Caco-2 (cell line): ENCODE results near the gene DTX3. TPM values are rescaled to one million over a fixed set of nuclear protein-coding genes. Genes with fewer than 3 reads are reported as not detected.

Source experiments
- BruUV-seq: library from RNA; stranded (reverse); fragments of 400-500 nt; replicated peaks from 2 replicates; lab custom pipeline; 2021; lab: Mats Ljungman, UMichigan
- CTCF ChIA-PET: fragments of 300-600 bp; sonication (Branson Sonifier 250); formaldehyde crosslinking; loops from one replicate; lab custom pipeline; 2022; ENCODE audit warnings: antibody characterized with exemption; lab: Charles Lee
- POLR2A ChIA-PET: fragments of 300-600 bp; sonication (Branson Sonifier 250); formaldehyde crosslinking; loops from one replicate; lab custom pipeline; 2022; ENCODE audit warnings: antibody characterized with exemption; lab: Charles Lee
- DNase-seq, 2 experiments: peaks; one replicate each; pipeline versions ENCODE4 v3.0.0 to v3.0.0-alpha.2; 2020 to 2022
- H3K27me3 ChIP-seq: replicated peaks from 2 replicates; pipeline ENCODE4 v1.6.0; 2011; ENCODE audit warnings: low read length; ENCODE audit not compliant: control insufficient read depth, insufficient read depth
- H3K36me3 ChIP-seq: 2 replicates; pipeline ENCODE4 v1.5.1; 2011; ENCODE audit warnings: low read length; ENCODE audit not compliant: control insufficient read depth, insufficient read depth
- H3K4me1 ChIP-seq: fragments of 250-450 bp; sonication (Bioruptor Pico); 2 replicates; pipeline ENCODE4 v1.5.1; 2020; ENCODE audit warnings: mild to moderate bottlenecking
- H3K4me3 ChIP-seq: 2 replicates; pipeline ENCODE4 v1.5.1; 2011; ENCODE audit warnings: low read depth, mild to moderate bottlenecking, control low read depth, low read length
- H3K9me3 ChIP-seq: fragments of 250-450 bp; sonication (Bioruptor Pico); 2 replicates; pipeline ENCODE4 v1.5.1; 2020; ENCODE audit warnings: mild to moderate bottlenecking, moderate library complexity
- H3K27ac Mint-ChIP-seq: one replicate; pipeline ENCODE4 v1.8.0; 2022; ENCODE audit warnings: mixed read lengths; ENCODE audit not compliant: unreplicated experiment
- H3K27me3 Mint-ChIP-seq: one replicate; pipeline ENCODE4 v1.8.0; 2022; ENCODE audit warnings: mixed read lengths; ENCODE audit not compliant: insufficient read depth, unreplicated experiment
- H3K36me3 Mint-ChIP-seq: one replicate; pipeline ENCODE4 v1.8.0; 2022; ENCODE audit warnings: mild to moderate bottlenecking, mixed read lengths; ENCODE audit not compliant: insufficient read depth, unreplicated experiment
- H3K4me1 Mint-ChIP-seq: one replicate; pipeline ENCODE4 v1.8.0; 2022; ENCODE audit warnings: low read depth, mixed read lengths; ENCODE audit not compliant: unreplicated experiment
- H3K4me3 Mint-ChIP-seq: one replicate; pipeline ENCODE4 v1.8.0; 2022; ENCODE audit warnings: mild to moderate bottlenecking, moderate library complexity, mixed read lengths; ENCODE audit not compliant: unreplicated experiment
- H3K9me3 Mint-ChIP-seq: one replicate; pipeline ENCODE4 v1.8.0; 2022; ENCODE audit warnings: mixed read lengths; ENCODE audit not compliant: unreplicated experiment
- intact Hi-C: fragments of 100-400 bp; cut with micrococcal nuclease; formaldehyde crosslinking; loops from one replicate; pipeline ENCODE4 v1.10.0; 2022; ENCODE audit not compliant: unreplicated experiment
- total RNA-seq: library from RNA; stranded (reverse); gene quantifications from 2 replicates; pipeline ENCODE4 v1.2.3, GENCODE V29; 2022
- TF ChIP-seq, protein P1 (sequence below), 2 experiments: fragments of 200-600 bp in 1 of 2; IDR thresholded peaks; 1 replicate in 1 of 2; 2 replicates in 1 of 2; pipeline versions ENCODE4 v1.5.1 to v1.8.0; 2011 to 2022; ENCODE audit warnings: antibody characterized with exemption in 1 of 2, control low read depth in 1 of 2, inconsistent platforms in 1 of 2, low read depth in 1 of 2, low read length in 1 of 2, mild to moderate bottlenecking in 1 of 2, moderate library complexity in 1 of 2; ENCODE audit not compliant: insufficient read depth in 1 of 2, severe bottlenecking in 1 of 2, unreplicated experiment in 1 of 2

The DTX3 gene
- total RNA-seq, 1 experiment from 2014 or later: 20.4 TPM

- no peaks in the 10 kb centered on the region for H3K9me3 ChIP-seq
- CTCF ChIA-PET: interaction anchor here (0.8 to 3.0 kb wide), 4 partner anchors 12 to 41 kb away, joined by 3 to 20 read pairs (median 6); partner anchors contain the start of gene B4GALNT1
- peaks cover 26% of the 10 kb centered on the region for H3K27me3 Mint-ChIP-seq
- H3K4me3 Mint-ChIP-seq: peak overlapping the region; percentile 75
- TF ChIP-seq, protein P1, sequence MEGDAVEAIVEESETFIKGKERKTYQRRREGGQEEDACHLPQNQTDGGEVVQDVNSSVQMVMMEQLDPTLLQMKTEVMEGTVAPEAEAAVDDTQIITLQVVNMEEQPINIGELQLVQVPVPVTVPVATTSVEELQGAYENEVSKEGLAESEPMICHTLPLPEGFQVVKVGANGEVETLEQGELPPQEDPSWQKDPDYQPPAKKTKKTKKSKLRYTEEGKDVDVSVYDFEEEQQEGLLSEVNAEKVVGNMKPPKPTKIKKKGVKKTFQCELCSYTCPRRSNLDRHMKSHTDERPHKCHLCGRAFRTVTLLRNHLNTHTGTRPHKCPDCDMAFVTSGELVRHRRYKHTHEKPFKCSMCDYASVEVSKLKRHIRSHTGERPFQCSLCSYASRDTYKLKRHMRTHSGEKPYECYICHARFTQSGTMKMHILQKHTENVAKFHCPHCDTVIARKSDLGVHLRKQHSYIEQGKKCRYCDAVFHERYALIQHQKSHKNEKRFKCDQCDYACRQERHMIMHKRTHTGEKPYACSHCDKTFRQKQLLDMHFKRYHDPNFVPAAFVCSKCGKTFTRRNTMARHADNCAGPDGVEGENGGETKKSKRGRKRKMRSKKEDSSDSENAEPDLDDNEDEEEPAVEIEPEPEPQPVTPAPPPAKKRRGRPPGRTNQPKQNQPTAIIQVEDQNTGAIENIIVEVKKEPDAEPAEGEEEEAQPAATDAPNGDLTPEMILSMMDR (IDR thresholded peaks at IDR 0.05; ENCODE audit: insufficient read depth in 1 of 2, low read depth in 1 of 2, low read length in 1 of 2, severe bottlenecking in 1 of 2, unreplicated experiment in 1 of 2): no peak
- H3K27ac Mint-ChIP-seq: no peak overlapping the region
- DNase-seq: no peak
- no peaks in the 10 kb centered on the region for H3K9me3 Mint-ChIP-seq
- H3K4me1 ChIP-seq: no peaks in the 10 kb centered on the region; the same call in 1 of the 2 replicates
- POLR2A ChIA-PET: no interaction called here
- no TSS peak for BruUV-seq
- peak overlapping the region; percentile 34 for H3K4me3 ChIP-seq
- no peaks in the 10 kb centered on the region for H3K36me3 Mint-ChIP-seq
- peaks cover 4% of the 10 kb centered on the region for H3K27me3 ChIP-seq
- H3K4me1 Mint-ChIP-seq: peaks cover 7% of the 10 kb centered on the region
- no peaks in the 10 kb centered on the region for H3K36me3 ChIP-seq
- intact Hi-C loops: loop anchor here (1.0 to 5.0 kb wide), 2 partner anchors 38 to 99 kb away; partner anchors contain the start of genes DDIT3 and MBD6
Measured at GRCh38 chr12:57620936-57621496, 16.4 kb downstream of the DTX3 start.

DNA sequence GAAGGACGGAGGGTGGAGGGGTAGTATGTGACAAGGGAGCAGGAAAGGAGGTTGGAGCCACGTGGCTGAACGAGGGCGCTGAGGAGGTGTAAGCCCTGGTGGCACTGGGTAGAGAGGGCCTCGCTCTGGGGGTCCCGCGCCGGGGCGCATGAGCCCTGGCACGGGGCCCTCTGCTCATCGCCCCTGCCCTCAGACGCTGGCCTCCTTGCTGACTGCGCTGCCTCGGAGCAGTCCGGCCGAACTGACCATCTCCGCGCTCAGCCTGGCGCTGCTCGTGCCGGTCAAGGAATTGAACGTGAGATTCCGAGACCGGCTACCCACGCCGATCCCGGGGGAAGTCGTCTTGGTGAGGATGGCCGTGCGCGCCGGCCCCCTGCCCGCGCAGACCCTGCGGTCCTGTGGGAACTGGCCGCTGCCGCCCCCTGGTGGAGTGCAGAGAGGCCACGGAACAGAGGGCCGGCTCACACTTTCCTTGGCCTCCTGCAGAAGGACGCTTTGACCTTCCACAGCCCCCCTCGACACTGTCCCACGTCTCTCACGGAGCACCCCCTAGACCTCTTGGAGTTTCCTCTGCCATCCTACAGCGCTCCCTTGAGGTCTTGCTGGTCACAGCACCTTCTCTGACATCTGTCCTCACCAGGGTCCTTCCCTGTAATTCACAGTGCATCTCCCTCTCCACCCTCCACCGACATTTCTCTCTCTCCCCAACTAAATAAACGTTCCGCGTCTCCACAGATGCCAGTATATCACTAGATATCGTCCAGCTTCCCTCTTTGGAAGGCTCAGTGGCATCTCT is 17.1 kb downstream of the DTX3 start:
- H3K36me3 Mint-ChIP-seq: no peaks in the 10 kb centered on the region
- no TSS peak for BruUV-seq
- ChIA-PET CTCF (interaction anchor here (0.7 to 3.0 kb wide), 4 partner anchors 11 to 42 kb away, joined by 3 to 20 read pairs (median 10); partner anchors contain the start of gene B4GALNT1), POLR2A (no interaction called here)
- peak overlapping the region; percentile 34 for H3K4me3 ChIP-seq
- no peaks in the 10 kb centered on the region for H3K9me3 ChIP-seq
- H3K4me1 Mint-ChIP-seq: peaks cover 7% of the 10 kb centered on the region
- peak; percentile 59 to 81 for DNase-seq
- intact Hi-C loops: loop anchor here (1.0 to 5.0 kb wide), 2 partner anchors 38 to 99 kb away; partner anchors contain the start of genes DDIT3 and MBD6
- no peaks in the 10 kb centered on the region; the same call in 1 of the 2 replicates for H3K4me1 ChIP-seq
- H3K27me3 Mint-ChIP-seq: peaks cover 26% of the 10 kb centered on the region
- peak overlapping the region; percentile 75 for H3K4me3 Mint-ChIP-seq
- H3K9me3 Mint-ChIP-seq: no peaks in the 10 kb centered on the region
- H3K36me3 ChIP-seq: no peaks in the 10 kb centered on the region
- H3K27me3 ChIP-seq: peaks cover 4% of the 10 kb centered on the region
- H3K27ac Mint-ChIP-seq: no peak overlapping the region
- TF ChIP-seq, protein P1 (IDR thresholded peaks at IDR 0.05; ENCODE audit: insufficient read depth in 1 of 2, low read depth in 1 of 2, low read length in 1 of 2, severe bottlenecking in 1 of 2, unreplicated experiment in 1 of 2): peak; percentile 85 to 94
